DND-41 (cell line): ENCODE measurements around the gene TRIM9.

Experiments
- CTCF ChIP-seq: IDR thresholded peaks from 2 replicates; pipeline ENCODE4 v1.5.1; 2012; ENCODE audit warnings: borderline replicate concordance, low read length, moderate library complexity, mild to moderate bottlenecking; ENCODE audit not compliant: poor library complexity, severe bottlenecking; ENCODE audit errors: extremely low read depth
- EZH2 ChIP-seq: IDR thresholded peaks from 3 replicates; pipeline ENCODE4 v1.6.1; 2012; ENCODE audit warnings: borderline replicate concordance, low read depth, mild to moderate bottlenecking, moderate library complexity, low read length, inconsistent platforms; ENCODE audit not compliant: severe bottlenecking

- no peak for TF ChIP-seq CTCF
- no peak for TF ChIP-seq EZH2
Observed at GRCh38 chr14:51084962-51085361, 9.9 kb downstream of the TRIM9 start.
